Osteoblast (primary cell): Measurements from ENCODE around the gene DTNB. TPM values are rescaled to one million over a fixed set of nuclear protein-coding genes. Genes with fewer than 3 reads are reported as not detected.

ENCODE experiments used
- DNase-seq: peaks from one replicate; pipeline ENCODE4 v3.0.0; 2011; ENCODE audit warnings: low spot score, mixed read lengths; ENCODE audit not compliant: insufficient read length; ENCODE audit errors: missing footprints
- H2AFZ ChIP-seq: 2 replicates; pipeline ENCODE4 v1.6.0; 2011; ENCODE audit warnings: mild to moderate bottlenecking, low read length
- H3K27ac ChIP-seq: 2 replicates; pipeline ENCODE4 v1.5.1; 2011; ENCODE audit warnings: mild to moderate bottlenecking, low read depth, low read length, moderate library complexity
- H3K27me3 ChIP-seq: 2 replicates; pipeline ENCODE4 v1.6.0; 2012; ENCODE audit warnings: mild to moderate bottlenecking, control low read depth, inconsistent platforms, low read length, moderate library complexity; ENCODE audit not compliant: insufficient read depth
- H3K36me3 ChIP-seq: 2 replicates; pipeline ENCODE4 v1.5.1; 2011; ENCODE audit warnings: mild to moderate bottlenecking, low read length, control low read depth, moderate library complexity; ENCODE audit not compliant: insufficient read depth
- H3K4me1 ChIP-seq: 2 replicates; pipeline ENCODE4 v1.5.1; 2011; ENCODE audit warnings: mild to moderate bottlenecking, low read length, control low read depth, moderate library complexity; ENCODE audit not compliant: insufficient read depth
- H3K4me2 ChIP-seq: 2 replicates; pipeline ENCODE4 v1.6.0; 2011; ENCODE audit warnings: mild to moderate bottlenecking, low read length; ENCODE audit not compliant: insufficient read depth
- H3K4me3 ChIP-seq: fragments of 200-600 bp; sonication (generic); 3 replicates; pipeline ENCODE4 v1.5.1; 2012; ENCODE audit warnings: mild to moderate bottlenecking, low read length, inconsistent platforms; ENCODE audit not compliant: insufficient read depth
- H3K79me2 ChIP-seq: 2 replicates; pipeline ENCODE4 v1.6.0; 2012; ENCODE audit warnings: mild to moderate bottlenecking, low read length, control low read depth, inconsistent platforms; ENCODE audit not compliant: insufficient read depth
- H3K9me3 ChIP-seq: 2 replicates; pipeline ENCODE4 v1.5.1; 2011; ENCODE audit warnings: low read depth, low read length, control low read depth
- H4K20me1 ChIP-seq: 2 replicates; pipeline ENCODE4 v1.6.0; 2012; ENCODE audit warnings: mild to moderate bottlenecking, low read length, control low read depth; ENCODE audit not compliant: insufficient read depth
- total RNA-seq: library from RNA; depleted of rRNA; stranded (reverse); fragments of >200 nt; gene quantifications from 2 replicates; pipeline ENCODE4 v1.2.3, GENCODE V29; 2012
- TF ChIP-seq, protein P1 (sequence below): IDR thresholded peaks from 2 replicates; pipeline ENCODE4 v1.5.1; 2011; ENCODE audit warnings: mild to moderate bottlenecking, low read depth, low read length, moderate library complexity; ENCODE audit errors: extremely low read depth

DTNB gene
- total RNA-seq, 1 donor: 9.8 TPM

GRCh38 chr2:25361261-25362048 is 311.9 kb downstream of the DTNB start:
- H3K36me3 ChIP-seq: no peaks in the 10 kb centered on the region
- no peaks in the 10 kb centered on the region for H3K79me2 ChIP-seq
- H3K27me3 ChIP-seq: no peaks in the 10 kb centered on the region
- TF ChIP-seq, protein P1, sequence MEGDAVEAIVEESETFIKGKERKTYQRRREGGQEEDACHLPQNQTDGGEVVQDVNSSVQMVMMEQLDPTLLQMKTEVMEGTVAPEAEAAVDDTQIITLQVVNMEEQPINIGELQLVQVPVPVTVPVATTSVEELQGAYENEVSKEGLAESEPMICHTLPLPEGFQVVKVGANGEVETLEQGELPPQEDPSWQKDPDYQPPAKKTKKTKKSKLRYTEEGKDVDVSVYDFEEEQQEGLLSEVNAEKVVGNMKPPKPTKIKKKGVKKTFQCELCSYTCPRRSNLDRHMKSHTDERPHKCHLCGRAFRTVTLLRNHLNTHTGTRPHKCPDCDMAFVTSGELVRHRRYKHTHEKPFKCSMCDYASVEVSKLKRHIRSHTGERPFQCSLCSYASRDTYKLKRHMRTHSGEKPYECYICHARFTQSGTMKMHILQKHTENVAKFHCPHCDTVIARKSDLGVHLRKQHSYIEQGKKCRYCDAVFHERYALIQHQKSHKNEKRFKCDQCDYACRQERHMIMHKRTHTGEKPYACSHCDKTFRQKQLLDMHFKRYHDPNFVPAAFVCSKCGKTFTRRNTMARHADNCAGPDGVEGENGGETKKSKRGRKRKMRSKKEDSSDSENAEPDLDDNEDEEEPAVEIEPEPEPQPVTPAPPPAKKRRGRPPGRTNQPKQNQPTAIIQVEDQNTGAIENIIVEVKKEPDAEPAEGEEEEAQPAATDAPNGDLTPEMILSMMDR: no peak
- no peaks in the 10 kb centered on the region for H3K9me3 ChIP-seq
- H3K4me1 ChIP-seq: no peaks in the 10 kb centered on the region
- peak overlapping the region; percentile 98 for H3K4me2 ChIP-seq
- H3K4me3 ChIP-seq: peak overlapping the region; percentile 75
- no peak overlapping the region for H3K27ac ChIP-seq
- H2AFZ ChIP-seq: peak overlapping the region; percentile 91
- no peak for DNase-seq
- H4K20me1 ChIP-seq: no peaks in the 10 kb centered on the region

- DNase-seq: peak; percentile 41
- Histone ChIP-seq H3K27ac (no peak overlapping the region), H3K4me1 (no peaks in the 10 kb centered on the region), H2AFZ (no peak overlapping the region), H4K20me1 (no peaks in the 10 kb centered on the region), H3K9me3 (no peaks in the 10 kb centered on the region), H3K4me3 (no peak overlapping the region), H3K4me2 (no peak overlapping the region), H3K79me2 (no peaks in the 10 kb centered on the region), H3K36me3 (no peaks in the 10 kb centered on the region), H3K27me3 (no peaks in the 10 kb centered on the region)
- TF ChIP-seq, protein P1: no peak
Measured at GRCh38 chr2:25358836-25359235, 314.5 kb downstream of the DTNB start.

DNA sequence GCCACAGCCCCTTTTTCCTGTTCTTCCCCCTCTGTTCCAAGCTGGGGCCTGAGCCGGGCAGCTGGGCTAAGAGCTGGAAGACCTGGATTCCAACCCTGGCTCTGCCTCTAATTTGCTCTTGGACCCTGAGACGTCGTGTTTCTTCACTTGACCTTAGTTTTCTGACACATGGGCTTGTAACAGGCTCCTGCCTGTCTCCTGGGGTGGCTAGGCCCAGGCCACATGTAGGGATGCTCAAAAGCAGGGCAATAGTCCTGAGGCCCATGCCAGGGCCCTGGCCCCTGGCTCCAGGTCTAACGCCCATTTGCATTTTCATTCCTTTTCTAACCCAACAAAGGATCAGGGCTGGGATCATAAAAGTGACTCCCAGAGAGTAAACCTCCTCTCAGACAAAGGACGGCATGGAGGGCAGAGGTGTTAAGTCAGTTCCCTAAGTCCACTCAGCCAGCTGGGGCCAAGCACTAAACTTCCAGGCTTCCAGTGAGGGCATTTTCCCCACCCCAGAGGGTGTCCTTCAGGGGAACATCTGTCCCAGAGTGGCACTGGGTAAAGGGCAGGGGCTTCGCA is 315.0 kb downstream of the DTNB start:
- Histone ChIP-seq H3K9me3 (no peaks in the 10 kb centered on the region), H4K20me1 (no peaks in the 10 kb centered on the region), H3K36me3 (no peaks in the 10 kb centered on the region), H3K4me3 (no peak overlapping the region), H3K27ac (no peak overlapping the region), H2AFZ (no peak overlapping the region), H3K79me2 (no peaks in the 10 kb centered on the region), H3K4me2 (no peak overlapping the region), H3K27me3 (no peaks in the 10 kb centered on the region), H3K4me1 (no peaks in the 10 kb centered on the region)
- TF ChIP-seq, protein P1: no peak
- peak; percentile 8 for DNase-seq

- no peak overlapping the region for H3K4me3 ChIP-seq
- no peaks in the 10 kb centered on the region for H3K36me3 ChIP-seq
- no peak overlapping the region for H3K27ac ChIP-seq
- no peaks in the 10 kb centered on the region for H3K4me1 ChIP-seq
- H3K79me2 ChIP-seq: no peaks in the 10 kb centered on the region
- peak; percentile 32 for DNase-seq
- H2AFZ ChIP-seq: no peak overlapping the region
- peaks cover 7% of the 10 kb centered on the region for H3K27me3 ChIP-seq
- no peaks in the 10 kb centered on the region for H4K20me1 ChIP-seq
- H3K4me2 ChIP-seq: no peak overlapping the region
- H3K9me3 ChIP-seq: no peaks in the 10 kb centered on the region
- TF ChIP-seq, protein P1: no peak
Measured at GRCh38 chr2:25356088-25356487, 317.3 kb downstream of the DTNB start.
